Calu3 (cell line): Measurements from ENCODE around the gene MTA3. TPM values are rescaled to one million over a fixed set of nuclear protein-coding genes. Genes with fewer than 3 reads are reported as not detected.
"Not testable (repeated sequence)": the region's sequence is repeated elsewhere in the genome, so short reads cannot be mapped to it uniquely, and the experiment has no call there.

Source experiments
- BruUV-seq: library from RNA; stranded (reverse); fragments of 400-500 nt; replicated peaks from 2 replicates; lab custom pipeline; 2021; lab: Mats Ljungman, UMichigan
- CTCF ChIA-PET: fragments of 300-600 bp; sonication (Branson Sonifier 250); formaldehyde crosslinking; loops from one replicate; lab custom pipeline; 2022; ENCODE audit warnings: antibody characterized with exemption; lab: Charles Lee
- DNase-seq: peaks from one replicate; pipeline ENCODE4 v3.0.0; 2022
- H3K27ac Mint-ChIP-seq: one replicate; pipeline ENCODE4 v1.8.0; 2022; ENCODE audit warnings: mixed read lengths; ENCODE audit not compliant: unreplicated experiment
- H3K27me3 Mint-ChIP-seq: one replicate; pipeline ENCODE4 v1.8.0; 2022; ENCODE audit warnings: mixed read lengths; ENCODE audit not compliant: unreplicated experiment
- H3K36me3 Mint-ChIP-seq: one replicate; pipeline ENCODE4 v1.8.0; 2022; ENCODE audit warnings: mild to moderate bottlenecking, moderate library complexity, mixed read lengths; ENCODE audit not compliant: insufficient read depth, unreplicated experiment
- H3K4me1 Mint-ChIP-seq: one replicate; pipeline ENCODE4 v1.8.0; 2022; ENCODE audit warnings: mild to moderate bottlenecking, low read depth, mixed read lengths; ENCODE audit not compliant: unreplicated experiment
- H3K4me3 Mint-ChIP-seq: one replicate; pipeline ENCODE4 v1.8.0; 2022; ENCODE audit warnings: mild to moderate bottlenecking, low read depth, moderate library complexity, mixed read lengths; ENCODE audit not compliant: unreplicated experiment
- H3K9me3 Mint-ChIP-seq: one replicate; pipeline ENCODE4 v1.8.0; 2022; ENCODE audit warnings: low read depth, mixed read lengths; ENCODE audit not compliant: unreplicated experiment
- CTCF ChIP-seq: fragments of 200-600 bp; IDR thresholded peaks from one replicate; pipeline ENCODE4 v1.8.0; 2022; ENCODE audit warnings: antibody characterized with exemption; ENCODE audit not compliant: unreplicated experiment
- intact Hi-C: fragments of 100-400 bp; cut with micrococcal nuclease; formaldehyde crosslinking; loops from one replicate; pipeline ENCODE4 v1.10.0; 2022; ENCODE audit not compliant: unreplicated experiment
- total RNA-seq: library from RNA; stranded (reverse); gene quantifications from 2 replicates; pipeline ENCODE4 v1.2.3, GENCODE V29; 2022

Gene MTA3
- total RNA-seq, 1 experiment from 2014 or later: 46.5 TPM

- TF ChIP-seq CTCF: no peak
- no peak overlapping the region for H3K4me3 Mint-ChIP-seq
These were observed 69.8 kb downstream of the MTA3 start for GRCh38 chr2:42638080-42638784.

GRCh38 chr2:42639340-42640077, 71.1 kb downstream of the MTA3 start:
- no peak overlapping the region for H3K27ac Mint-ChIP-seq
- DNase-seq: no peak
- no TSS peak for BruUV-seq
- no peaks in the 10 kb centered on the region for H3K27me3 Mint-ChIP-seq
- intact Hi-C loops: no loop called here
- no peaks in the 10 kb centered on the region for H3K36me3 Mint-ChIP-seq
- H3K4me1 Mint-ChIP-seq: no peaks in the 10 kb centered on the region
- CTCF ChIA-PET: interaction anchor here (0.5 to 0.9 kb wide), 4 partner anchors 17 to 324 kb away, joined by 3 to 5 read pairs (median 4); no protein-coding TSS in a partner anchor
- no peaks in the 10 kb centered on the region for H3K9me3 Mint-ChIP-seq
- TF ChIP-seq CTCF: no peak
- H3K4me3 Mint-ChIP-seq: no peak overlapping the region

More at GRCh38 chr2:42638080-42638784, 69.8 kb downstream of the MTA3 start:
- DNase-seq: no peak
- CTCF ChIA-PET: interaction anchor here (0.6 to 0.9 kb wide), 4 partner anchors 16 to 1619 kb away, joined by 3 read pairs; no protein-coding TSS in a partner anchor
- Mint-ChIP-seq H3K36me3 (no peaks in the 10 kb centered on the region), H3K27me3 (no peaks in the 10 kb centered on the region), H3K9me3 (no peaks in the 10 kb centered on the region), H3K4me1 (no peaks in the 10 kb centered on the region), H3K27ac (no peak overlapping the region)
- BruUV-seq: no TSS peak
- intact Hi-C loops: no loop called here

GRCh38 chr2:42640261-42640660, 71.8 kb downstream of the MTA3 start:
- Mint-ChIP-seq H3K27ac (no peak overlapping the region), H3K27me3 (no peaks in the 10 kb centered on the region), H3K4me1 (no peaks in the 10 kb centered on the region), H3K36me3 (no peaks in the 10 kb centered on the region), H3K4me3 (no peak overlapping the region), H3K9me3 (no peaks in the 10 kb centered on the region)
- no peak for TF ChIP-seq CTCF
- CTCF ChIA-PET: no interaction called here
- intact Hi-C loops: no loop called here
- DNase-seq: no peak
- no TSS peak for BruUV-seq

GRCh38 chr2:42642371-42642770, 73.9 kb downstream of the MTA3 start:
- H3K36me3 Mint-ChIP-seq, CTCF ChIA-PET, H3K9me3 Mint-ChIP-seq, DNase-seq, H3K4me3 Mint-ChIP-seq, H3K27ac Mint-ChIP-seq, H3K4me1 Mint-ChIP-seq, intact Hi-C loops, BruUV-seq, H3K27me3 Mint-ChIP-seq: not testable (repeated sequence)
